ENCODE results near the gene KCNJ16.

KCNJ16 gene

GRCh38 chr17:70172449-70172848 lies 97.4 kb downstream of the KCNJ16 start:
- TF ChIP-seq Cebpa-rat (IDR thresholded peaks at IDR 0.05) = no peak
- Histone ChIP-seq H3K9ac (peak overlapping the region in 6 of 11 experiments; percentile 3 to 97 (median 90); a peak in 8 of 22 replicates), H3K4me1 (peaks cover 39 to 66% (median 50%) of the 10 kb centered on the region in 10 experiments), H3K27ac (peak overlapping the region in 1 of 11 experiments; percentile 98; a peak in 1 of 22 replicates), H3K9me3 (replicated peaks in 1 of 11) (peaks cover 7 to 14% (median 11%) of the 10 kb centered on the region in 11 experiments; a peak in 16 of 22 replicates), H3K36me3 (peaks cover 28 to 41% (median 36%) of the 10 kb centered on the region in 11 experiments), H4K20me1 (peaks cover 0 to 67% (median 17%) of the 10 kb centered on the region in 11 experiments; a peak in 14 of 22 replicates), H3K4me2 (peak overlapping the region; percentile 75 to 95 (median 86)), H3K4me3 (peak overlapping the region in 7 of 10 experiments; percentile 76 to 96 (median 86); a peak in 13 of 20 replicates), H3K27me3 (no peaks in the 10 kb centered on the region)

GRCh38 chr17:70172923-70173322 lies 97.9 kb downstream of the KCNJ16 start:
- TF ChIP-seq Cebpa-rat (IDR thresholded peaks at IDR 0.05) = peak in 1 of 11 experiments; percentile 21; a peak in 1 of 22 replicates
- H4K20me1 ChIP-seq = peaks cover 0 to 72% (median 18%) of the 10 kb centered on the region in 11 experiments; a peak in 14 of 22 replicates

GRCh38 chr17:70173681-70174080 lies 98.7 kb downstream of the KCNJ16 start:
- Histone ChIP-seq H3K36me3 (peaks cover 31 to 50% (median 42%) of the 10 kb centered on the region in 11 experiments), H3K9me3 (replicated peaks in 1 of 11) (peaks cover 7 to 14% (median 11%) of the 10 kb centered on the region in 11 experiments; a peak in 16 of 22 replicates), H3K27me3 (no peaks in the 10 kb centered on the region), H3K9ac (peak overlapping the region in 1 of 11 experiments; percentile 33; a peak in 1 of 22 replicates), H3K4me2 (peak overlapping the region; percentile 75 to 95 (median 86)), H4K20me1 (peaks cover 0 to 77% (median 18%) of the 10 kb centered on the region in 11 experiments; a peak in 14 of 22 replicates), H3K27ac (peak overlapping the region in 1 of 11 experiments; percentile 15; a peak in 1 of 22 replicates), H3K4me3 (peak overlapping the region in 4 of 10 experiments; percentile 15 to 96 (median 84); a peak in 2 of 20 replicates), H3K4me1 (peaks cover 39 to 68% (median 45%) of the 10 kb centered on the region in 10 experiments)
- TF ChIP-seq Cebpa-rat (IDR thresholded peaks at IDR 0.05) = no peak

More at GRCh38 chr17:70172923-70173322, 97.9 kb downstream of the KCNJ16 start:
- Histone ChIP-seq H3K27me3 (no peaks in the 10 kb centered on the region), H3K36me3 (peaks cover 31 to 45% (median 41%) of the 10 kb centered on the region in 11 experiments), H3K27ac (peak overlapping the region in 1 of 11 experiments; percentile 98; a peak in 1 of 22 replicates), H3K4me2 (peak overlapping the region; percentile 75 to 95 (median 86)), H3K9me3 (replicated peaks in 1 of 11) (peaks cover 7 to 14% (median 11%) of the 10 kb centered on the region in 11 experiments; a peak in 16 of 22 replicates), H3K9ac (peak overlapping the region in 5 of 11 experiments; percentile 14 to 97 (median 91); a peak in 6 of 22 replicates), H3K4me3 (peak overlapping the region in 5 of 10 experiments; percentile 4 to 96 (median 87); a peak in 6 of 20 replicates), H3K4me1 (peaks cover 39 to 66% (median 46%) of the 10 kb centered on the region in 10 experiments)

GRCh38 chr17:70181376-70181775 lies 106.4 kb downstream of the KCNJ16 start:
- H3K27me3 ChIP-seq = no peaks in the 10 kb centered on the region
- no peak overlapping the region for H3K4me2 ChIP-seq
- peaks cover 0 to 24% (median 7%) of the 10 kb centered on the region in 10 experiments; a peak in 8 of 20 replicates for H3K4me1 ChIP-seq
- TF ChIP-seq Cebpa-rat (IDR thresholded peaks at IDR 0.05) = no peak
- H3K4me3 ChIP-seq = no peak overlapping the region
- H3K9ac ChIP-seq = no peak overlapping the region
- no peaks in the 10 kb centered on the region for H3K9me3 ChIP-seq (replicated peaks in 1 of 11)
- peaks cover 0 to 57% (median 9%) of the 10 kb centered on the region in 11 experiments; a peak in 10 of 22 replicates for H4K20me1 ChIP-seq
- H3K27ac ChIP-seq = no peak overlapping the region
- H3K36me3 ChIP-seq = peaks cover 13 to 48% (median 36%) of the 10 kb centered on the region in 11 experiments; a peak in 21 of 22 replicates

GRCh38 chr17:70181866-70182265 lies 106.8 kb downstream of the KCNJ16 start:
- Histone ChIP-seq H3K4me1 (peaks cover 0 to 22% (median 7%) of the 10 kb centered on the region in 10 experiments; a peak in 8 of 20 replicates), H3K9me3 (replicated peaks in 1 of 11) (no peaks in the 10 kb centered on the region), H4K20me1 (peaks cover 0 to 52% (median 7%) of the 10 kb centered on the region in 11 experiments; a peak in 10 of 22 replicates), H3K27ac (no peak overlapping the region), H3K27me3 (no peaks in the 10 kb centered on the region), H3K4me3 (no peak overlapping the region), H3K4me2 (no peak overlapping the region), H3K36me3 (peaks cover 8 to 43% (median 32%) of the 10 kb centered on the region in 11 experiments; a peak in 21 of 22 replicates), H3K9ac (no peak overlapping the region)
- no peak for TF ChIP-seq Cebpa-rat (IDR thresholded peaks at IDR 0.05)

- Histone ChIP-seq H4K20me1 (peaks cover 0 to 37% (median 0%) of the 10 kb centered on the region in 11 experiments; a peak in 7 of 22 replicates), H3K9me3 (replicated peaks in 1 of 11) (no peaks in the 10 kb centered on the region)
- no peak for TF ChIP-seq Cebpa-rat (IDR thresholded peaks at IDR 0.05)
Observed at GRCh38 chr17:70183508-70183907, 108.5 kb downstream of the KCNJ16 start.

GRCh38 chr17:70184207-70184606 lies 109.2 kb downstream of the KCNJ16 start:
- H3K9ac ChIP-seq = no peak overlapping the region
- H3K4me3 ChIP-seq = no peak overlapping the region
- no peak overlapping the region for H3K27ac ChIP-seq
- peaks cover 0 to 31% (median 0%) of the 10 kb centered on the region in 11 experiments; a peak in 7 of 22 replicates for H4K20me1 ChIP-seq
- no peaks in the 10 kb centered on the region for H3K27me3 ChIP-seq
- no peaks in the 10 kb centered on the region for H3K9me3 ChIP-seq (replicated peaks in 1 of 11)
- no peak overlapping the region for H3K4me2 ChIP-seq
- H3K4me1 ChIP-seq = peaks cover 0 to 20% (median 0%) of the 10 kb centered on the region in 10 experiments; a peak in 6 of 20 replicates
- TF ChIP-seq Cebpa-rat (IDR thresholded peaks at IDR 0.05) = no peak
- H3K36me3 ChIP-seq = peaks cover 0 to 22% (median 14%) of the 10 kb centered on the region in 11 experiments; a peak in 11 of 22 replicates

More at GRCh38 chr17:70183508-70183907, 108.5 kb downstream of the KCNJ16 start:
- peaks cover 0 to 20% (median 0%) of the 10 kb centered on the region in 10 experiments; a peak in 6 of 20 replicates for H3K4me1 ChIP-seq
- peaks cover 0 to 28% (median 19%) of the 10 kb centered on the region in 11 experiments; a peak in 11 of 22 replicates for H3K36me3 ChIP-seq
- no peaks in the 10 kb centered on the region for H3K27me3 ChIP-seq
- H3K27ac ChIP-seq = no peak overlapping the region
- H3K4me3 ChIP-seq = no peak overlapping the region
- no peak overlapping the region for H3K9ac ChIP-seq
- H3K4me2 ChIP-seq = no peak overlapping the region

GRCh38 chr17:70184770-70185169 lies 109.7 kb downstream of the KCNJ16 start:
- no peak overlapping the region for H3K27ac ChIP-seq
- H3K9ac ChIP-seq = no peak overlapping the region
- no peaks in the 10 kb centered on the region for H3K9me3 ChIP-seq (replicated peaks in 1 of 11)
- no peak for TF ChIP-seq Cebpa-rat (IDR thresholded peaks at IDR 0.05)
- H3K4me3 ChIP-seq = no peak overlapping the region
- H3K4me2 ChIP-seq = no peak overlapping the region
- peaks cover 0 to 20% (median 0%) of the 10 kb centered on the region in 10 experiments; a peak in 5 of 20 replicates for H3K4me1 ChIP-seq
- H3K27me3 ChIP-seq = no peaks in the 10 kb centered on the region
- H3K36me3 ChIP-seq = peaks cover 0 to 16% (median 8%) of the 10 kb centered on the region in 11 experiments; a peak in 10 of 22 replicates
- H4K20me1 ChIP-seq = peaks cover 0 to 25% (median 0%) of the 10 kb centered on the region in 11 experiments; a peak in 7 of 22 replicates

All from BLaER1 treated with 17β-estradiol and CSF1 and Interleukin-3, amounts not matched to agents 10 nM and 100 nM (cell line).